ENCODE measurements around the gene GPC6. TPM values are rescaled to one million over a fixed set of nuclear protein-coding genes. Genes with fewer than 3 reads are reported as not detected.

GPC6 gene
- total and polyA plus RNA-seq, 2 donors (not counting 3 experiments of a cell fraction or from before 2014, with no cell fraction given): 0.01 TPM; not detected in 1

DNA sequence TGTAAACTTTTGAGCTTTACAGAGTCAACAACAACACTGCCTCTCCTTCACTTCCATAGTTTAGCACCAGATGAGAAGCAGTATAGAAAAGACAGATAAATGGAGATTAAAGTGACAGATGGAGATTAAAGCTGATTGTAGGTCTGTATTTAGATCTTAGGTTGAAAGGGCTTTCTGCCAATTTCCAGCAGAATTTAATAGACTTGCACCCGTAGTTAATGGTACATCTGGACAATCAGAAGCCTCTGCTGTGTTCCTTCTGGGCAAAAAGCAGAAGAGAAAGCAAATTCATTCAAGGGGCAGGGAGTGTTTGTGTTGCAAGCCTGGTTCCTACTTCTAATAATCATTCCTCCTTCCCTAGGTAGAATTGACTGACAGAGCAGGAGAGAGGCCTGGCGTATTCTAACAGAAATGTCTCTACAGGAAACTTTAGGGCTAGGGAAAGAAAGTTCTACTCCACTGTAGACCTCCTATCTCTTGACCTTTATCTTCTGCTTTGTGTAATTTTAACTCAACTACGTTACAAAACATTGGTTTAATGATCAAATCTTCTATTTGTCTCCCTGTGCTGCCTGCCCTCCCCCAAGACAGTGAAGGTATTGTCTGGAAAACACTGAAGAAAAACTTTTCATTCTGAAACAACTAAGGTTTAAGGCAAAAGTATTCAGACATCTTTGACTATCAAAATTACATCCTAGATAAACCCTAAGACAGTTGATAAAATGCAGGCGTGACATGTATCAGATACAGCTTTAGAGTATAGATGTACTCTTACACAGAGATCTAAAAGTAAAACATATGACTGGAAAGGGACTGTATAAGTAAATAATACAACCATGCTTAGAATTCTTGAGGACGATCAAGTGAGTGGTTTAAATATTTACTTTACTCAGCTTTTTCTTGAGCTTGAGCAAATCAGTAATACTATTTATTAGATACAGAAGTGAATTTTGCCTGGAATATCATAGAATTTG lies 44.4 kb downstream of the GPC6 start:
- Histone ChIP-seq H3K9me1 (replicated peaks; ENCODE audit: control insufficient read depth, extremely low read depth, insufficient read depth, low read length) (no peaks in the 10 kb centered on the region), H3K4me1 (ENCODE audit: control insufficient read depth, extremely low read depth, insufficient read depth, low read length) (no peaks in the 10 kb centered on the region), H2AFZ (ENCODE audit: low read depth, low read length) (no peak overlapping the region), H3K9ac (replicated peaks; ENCODE audit: extremely low read depth, insufficient read depth, low read length) (no peak overlapping the region), H3K36me3 (ENCODE audit: control insufficient read depth in 2 of 2, extremely low read depth in 1 of 2, insufficient read depth in 2 of 2, low read length in 2 of 2) (no peaks in the 10 kb centered on the region), H3K4me3 (replicated peaks in 1 of 3; ENCODE audit: insufficient read depth in 1 of 3, low read depth in 1 of 3, low read length in 3 of 3) (no peak overlapping the region), H3K9me3 (replicated peaks; ENCODE audit: control insufficient read depth, insufficient read depth, low read length) (peaks cover 1% of the 10 kb centered on the region), H3K4me2 (ENCODE audit: insufficient read depth, low read length) (no peak overlapping the region), H3K27ac (ENCODE audit: insufficient read depth, low read depth, low read length) (no peak overlapping the region), H4K20me1 (replicated peaks; ENCODE audit: control insufficient read depth, extremely low read depth, insufficient read depth, low read length) (no peaks in the 10 kb centered on the region), H3K27me3 (ENCODE audit: control insufficient read depth in 2 of 2, insufficient read depth in 2 of 2, low read length in 2 of 2) (no peaks in the 10 kb centered on the region), H3K79me2 (ENCODE audit: control insufficient read depth, insufficient read depth, low read length) (no peaks in the 10 kb centered on the region)
- no peak for TF ChIP-seq GATA2 (IDR thresholded peaks at IDR 0.05; ENCODE audit: insufficient read depth, insufficient read length, low read depth, low read length)
- no peak for TF ChIP-seq POLR2AphosphoS5 (IDR thresholded peaks at IDR 0.05; ENCODE audit: insufficient read depth, low read depth, low read length)
- TF ChIP-seq, protein P1, sequence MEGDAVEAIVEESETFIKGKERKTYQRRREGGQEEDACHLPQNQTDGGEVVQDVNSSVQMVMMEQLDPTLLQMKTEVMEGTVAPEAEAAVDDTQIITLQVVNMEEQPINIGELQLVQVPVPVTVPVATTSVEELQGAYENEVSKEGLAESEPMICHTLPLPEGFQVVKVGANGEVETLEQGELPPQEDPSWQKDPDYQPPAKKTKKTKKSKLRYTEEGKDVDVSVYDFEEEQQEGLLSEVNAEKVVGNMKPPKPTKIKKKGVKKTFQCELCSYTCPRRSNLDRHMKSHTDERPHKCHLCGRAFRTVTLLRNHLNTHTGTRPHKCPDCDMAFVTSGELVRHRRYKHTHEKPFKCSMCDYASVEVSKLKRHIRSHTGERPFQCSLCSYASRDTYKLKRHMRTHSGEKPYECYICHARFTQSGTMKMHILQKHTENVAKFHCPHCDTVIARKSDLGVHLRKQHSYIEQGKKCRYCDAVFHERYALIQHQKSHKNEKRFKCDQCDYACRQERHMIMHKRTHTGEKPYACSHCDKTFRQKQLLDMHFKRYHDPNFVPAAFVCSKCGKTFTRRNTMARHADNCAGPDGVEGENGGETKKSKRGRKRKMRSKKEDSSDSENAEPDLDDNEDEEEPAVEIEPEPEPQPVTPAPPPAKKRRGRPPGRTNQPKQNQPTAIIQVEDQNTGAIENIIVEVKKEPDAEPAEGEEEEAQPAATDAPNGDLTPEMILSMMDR (IDR thresholded peaks at IDR 0.05; ENCODE audit: extremely low read depth in 1 of 2, insufficient read depth in 1 of 2, low read depth in 1 of 2, low read length in 2 of 2): no peak
- TF ChIP-seq MYC (IDR thresholded peaks at IDR 0.05; ENCODE audit: low read depth, low read length): no peak
- no peak for TF ChIP-seq POLR2A (IDR thresholded peaks at IDR 0.05; ENCODE audit: low read depth, low read length)
- TF ChIP-seq, protein P2, sequence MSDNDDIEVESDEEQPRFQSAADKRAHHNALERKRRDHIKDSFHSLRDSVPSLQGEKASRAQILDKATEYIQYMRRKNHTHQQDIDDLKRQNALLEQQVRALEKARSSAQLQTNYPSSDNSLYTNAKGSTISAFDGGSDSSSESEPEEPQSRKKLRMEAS (IDR thresholded peaks at IDR 0.05; ENCODE audit: insufficient read depth, insufficient read length): no peak
- ChIA-PET POLR2A (no interaction called here), CTCF (no interaction called here)
- dilution Hi-C loops (cut with MboI; ENCODE audit: extremely low pct_ligation_motif_present, low sequenced_read_pairs): no loop called here
- intact Hi-C loops (cut with micrococcal nuclease): no loop called here
- DNase-seq (ENCODE audit: low read depth, low spot score) (no peak), FAIRE-seq (no peak)
- BruUV-seq (replicated peaks): no TSS peak

Data from endothelial cell of umbilical vein (primary cell).